GM18951 (cell line): ENCODE results near the gene TTC39B.
"Not testable (repeated sequence)": the region's sequence is repeated elsewhere in the genome, so short reads cannot be mapped to it uniquely, and the experiment has no call there.

Experiments
- POLR2A ChIP-seq: IDR thresholded peaks from 4 replicates; pipeline ENCODE4 v1.6.1; 2011; ENCODE audit warnings: mild to moderate bottlenecking; ENCODE audit not compliant: insufficient read length, insufficient read depth; ENCODE audit errors: extremely low read depth
- in situ Hi-C: fragments of 300-500 bp; cut with MboI; formaldehyde crosslinking; loops from one replicate; pipeline ENCODE4 v1.12.0; 2022; ENCODE audit warnings: low sequenced_read_pairs, mixed read lengths, inconsistent platforms; ENCODE audit not compliant: unreplicated experiment

TTC39B gene

GRCh38 chr9:15243081-15243480, 63.9 kb downstream of the TTC39B start:
- TF ChIP-seq POLR2A, result no peak
- in situ Hi-C loops, result no loop called here

- TF ChIP-seq POLR2A, result no peak
- in situ Hi-C loops, result no loop called here
Observed at GRCh38 chr9:15240927-15241326, 66.1 kb downstream of the TTC39B start.

- no peak for TF ChIP-seq POLR2A
- in situ Hi-C loops, result no loop called here
Observed at GRCh38 chr9:15239816-15240215, 67.2 kb downstream of the TTC39B start.

- in situ Hi-C loops, result no loop called here
- TF ChIP-seq POLR2A, result no peak
Observed at GRCh38 chr9:15238646-15239045, 68.4 kb downstream of the TTC39B start.

GRCh38 chr9:15235658-15236057, 71.4 kb downstream of the TTC39B start:
- in situ Hi-C loops, result no loop called here
- no peak for TF ChIP-seq POLR2A

- in situ Hi-C loops, result not testable (repeated sequence)
Observed at GRCh38 chr9:15233941-15234490, 73.0 kb downstream of the TTC39B start.

GRCh38 chr9:15232706-15233280, 74.2 kb downstream of the TTC39B start:
- in situ Hi-C loops, result not testable (repeated sequence)

GRCh38 chr9:15231788-15232635, 75.0 kb downstream of the TTC39B start:
- in situ Hi-C loops, result no loop called here
- TF ChIP-seq POLR2A, result no peak

GRCh38 chr9:15229409-15229808, 77.6 kb downstream of the TTC39B start:
- in situ Hi-C loops, result no loop called here
- TF ChIP-seq POLR2A, result no peak

GRCh38 chr9:15227491-15227890, 79.5 kb downstream of the TTC39B start:
- no peak for TF ChIP-seq POLR2A
- in situ Hi-C loops, result no loop called here

- in situ Hi-C loops, result no loop called here
- TF ChIP-seq POLR2A, result no peak
Observed at GRCh38 chr9:15225564-15226126, 81.4 kb downstream of the TTC39B start.

- in situ Hi-C loops, result loop anchor here (25.0 kb wide), 1 partner anchor 390 kb away; no protein-coding TSS in a partner anchor
- no peak for TF ChIP-seq POLR2A
Observed at GRCh38 chr9:15222313-15222712, 84.7 kb downstream of the TTC39B start.

GRCh38 chr9:15221746-15222145, 85.3 kb downstream of the TTC39B start:
- TF ChIP-seq POLR2A, result no peak
- in situ Hi-C loops, result loop anchor here (25.0 kb wide), 1 partner anchor 391 kb away; no protein-coding TSS in a partner anchor

- no peak for TF ChIP-seq POLR2A
- in situ Hi-C loops, result loop anchor here (25.0 kb wide), 1 partner anchor 392 kb away; no protein-coding TSS in a partner anchor
Observed at GRCh38 chr9:15220658-15221318, 86.2 kb downstream of the TTC39B start.
